G401 (cell line): Measurements from ENCODE around the gene ALAS1. TPM values are rescaled to one million over a fixed set of nuclear protein-coding genes. Genes with fewer than 3 reads are reported as not detected.
"Not testable (repeated sequence)": the region's sequence is repeated elsewhere in the genome, so short reads cannot be mapped to it uniquely, and the experiment has no call there.

Experiments used
- DNase-seq: peaks from one replicate; pipeline ENCODE4 v3.0.0-alpha.2; 2015; ENCODE audit warnings: low spot score
- in situ Hi-C: cut with HindIII; loops from 2 replicates; pipeline ENCODE4 v1.10.0; 2016; ENCODE audit warnings: low sequenced_read_pairs, mixed read lengths
- total RNA-seq: library from RNA; depleted of rRNA; stranded (reverse); fragments of >200 nt; shearing (Covaris generic); gene quantifications from 2 replicates; pipeline ENCODE4 v1.2.3, GENCODE V29; 2014

The ALAS1 gene
- total RNA-seq, 1 experiment from 2014 or later: 66.7 TPM

DNA sequence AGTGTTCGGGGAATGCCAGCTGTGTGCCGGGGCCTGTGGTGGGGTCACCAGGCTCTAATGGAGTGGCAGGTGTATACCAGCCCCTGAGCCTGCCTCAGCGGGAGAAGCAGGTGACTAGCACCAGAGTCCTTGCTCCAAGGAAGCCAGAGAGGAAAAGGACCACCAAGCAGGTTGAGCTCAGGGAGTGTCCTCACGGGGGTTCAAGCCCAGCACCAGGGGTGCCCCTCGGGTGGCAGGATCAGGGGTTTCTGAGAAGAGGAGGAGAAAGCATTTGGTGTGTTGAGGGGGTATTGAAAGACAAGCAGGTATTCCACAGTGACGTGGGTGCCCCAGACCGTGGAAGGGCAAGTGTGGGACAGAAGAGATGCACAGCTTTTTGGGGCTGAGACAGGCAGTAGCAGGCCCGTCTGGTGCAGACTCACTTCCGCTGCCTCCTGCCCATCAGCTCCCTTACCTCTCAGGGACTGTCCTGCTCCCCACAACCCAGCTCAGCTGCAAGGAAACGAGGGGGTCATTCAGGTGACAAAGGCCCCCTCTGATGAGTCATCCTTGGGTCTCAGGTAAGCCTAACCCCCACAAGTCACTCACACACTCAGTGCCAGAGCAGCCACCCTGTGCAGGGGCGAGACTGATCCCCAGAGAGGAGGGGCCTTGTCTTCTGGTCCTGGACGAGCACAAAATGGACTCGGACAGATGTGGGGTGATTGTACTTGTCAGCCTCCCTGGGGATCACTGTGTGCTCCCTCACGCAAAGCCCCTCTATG is 22.4 kb upstream of the ALAS1 start:
- in situ Hi-C loops: no loop called here
- no peak for DNase-seq

DNA sequence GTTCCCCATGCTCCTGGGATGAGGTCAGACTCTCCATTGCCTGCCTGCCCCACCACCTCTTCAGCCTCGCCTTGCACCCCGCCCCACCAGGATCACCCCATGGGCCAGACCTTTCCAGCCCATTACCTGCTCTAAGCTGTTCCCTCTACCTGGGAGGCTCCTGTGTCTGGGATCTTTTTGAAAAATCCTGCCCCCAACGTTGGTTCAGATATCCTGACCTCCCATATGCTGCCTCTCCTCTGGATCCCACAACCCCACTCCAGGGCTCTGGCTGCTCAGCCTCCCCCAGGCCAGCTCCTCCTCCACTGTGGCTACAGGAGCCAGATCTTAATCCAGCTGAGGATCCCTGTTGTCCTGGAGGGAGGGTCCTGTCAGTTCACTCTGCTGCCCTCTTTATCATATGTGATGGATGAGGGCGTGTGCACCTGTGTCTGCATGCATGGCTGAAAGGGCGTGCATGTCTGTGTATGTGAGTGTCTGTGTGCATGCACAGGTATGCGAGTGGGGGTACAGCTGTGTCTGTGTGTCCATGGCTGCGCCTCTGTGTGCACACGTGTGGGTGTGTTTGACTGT is 21.7 kb upstream of the ALAS1 start:
- no peak for DNase-seq
- in situ Hi-C loops: no loop called here

DNA sequence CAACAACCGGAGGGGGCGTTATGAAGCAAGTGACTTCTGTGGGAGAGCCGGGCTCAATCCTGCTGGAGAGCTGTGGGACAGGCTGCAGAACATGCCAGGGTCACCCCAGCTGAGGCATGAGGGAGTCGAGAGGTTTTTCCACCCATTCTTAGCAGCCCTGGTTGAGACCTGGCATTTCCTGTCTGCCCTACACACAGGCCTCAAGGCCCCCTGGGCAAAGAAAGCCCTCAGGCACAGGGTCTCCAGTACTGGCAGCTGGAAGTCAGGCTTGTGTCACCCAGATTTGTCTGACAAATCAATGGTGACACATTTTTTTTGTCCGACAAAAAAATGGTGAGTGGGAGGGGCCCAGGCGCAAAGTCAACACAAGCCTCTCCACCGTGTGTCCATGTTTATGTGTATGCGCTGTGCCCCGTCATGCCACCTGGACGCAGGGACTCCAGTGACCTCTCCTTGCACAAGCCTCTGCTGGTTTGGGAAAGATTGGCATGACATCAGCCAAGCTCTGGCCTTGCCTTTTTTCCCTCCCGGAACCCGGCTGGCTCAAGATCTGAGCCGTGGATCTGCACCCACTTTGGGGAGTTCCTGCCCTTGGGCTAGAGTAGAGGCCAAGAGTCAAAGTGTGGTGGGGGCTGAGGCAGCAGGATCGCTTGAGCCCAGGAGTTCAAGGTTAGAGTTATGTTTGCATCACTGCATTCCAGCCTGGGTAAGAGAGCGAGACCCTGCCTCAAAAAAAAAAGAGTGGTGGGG is 20.8 kb upstream of the ALAS1 start:
- no peak for DNase-seq
- in situ Hi-C loops: no loop called here

DNA sequence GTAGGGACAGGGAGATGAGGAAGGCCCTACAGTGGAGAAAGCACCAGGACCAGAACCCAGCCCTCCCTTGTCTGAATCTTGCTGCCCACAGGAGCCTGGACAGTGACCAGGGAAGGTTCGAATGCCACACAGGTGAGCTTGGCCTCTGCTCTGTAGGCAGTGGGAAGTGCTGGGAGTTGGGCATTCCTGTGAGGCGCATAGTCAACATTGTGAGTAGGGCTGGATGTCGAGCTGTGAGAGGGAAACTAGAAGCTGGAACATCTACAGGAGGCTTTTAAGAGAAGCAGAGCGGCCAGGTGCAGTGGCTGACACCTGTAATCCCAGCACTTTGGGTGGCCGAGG is 20.3 kb upstream of the ALAS1 start:
- DNase-seq: no peak
- in situ Hi-C loops: no loop called here

DNA sequence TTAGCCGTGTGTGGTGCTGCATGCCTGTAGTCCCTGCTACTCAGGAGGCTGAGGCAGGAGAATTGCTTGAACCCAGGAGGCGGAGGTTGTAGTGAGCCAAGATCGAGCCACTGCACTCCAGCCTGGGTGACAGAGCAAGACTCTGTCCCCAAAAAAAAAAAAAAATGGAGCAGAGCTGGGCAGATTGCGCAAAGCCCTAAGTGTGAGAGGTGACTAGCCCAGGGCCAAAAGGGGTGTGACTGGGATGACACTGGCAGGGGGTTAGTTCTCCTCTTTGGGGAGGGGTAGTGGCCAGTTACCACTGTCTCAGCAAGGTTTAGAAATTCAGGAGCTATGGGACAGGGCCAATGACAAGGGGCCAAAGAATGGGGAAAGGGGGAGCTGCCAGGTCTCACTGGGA is 19.8 kb upstream of the ALAS1 start:
- in situ Hi-C loops: not testable (repeated sequence)

DNA sequence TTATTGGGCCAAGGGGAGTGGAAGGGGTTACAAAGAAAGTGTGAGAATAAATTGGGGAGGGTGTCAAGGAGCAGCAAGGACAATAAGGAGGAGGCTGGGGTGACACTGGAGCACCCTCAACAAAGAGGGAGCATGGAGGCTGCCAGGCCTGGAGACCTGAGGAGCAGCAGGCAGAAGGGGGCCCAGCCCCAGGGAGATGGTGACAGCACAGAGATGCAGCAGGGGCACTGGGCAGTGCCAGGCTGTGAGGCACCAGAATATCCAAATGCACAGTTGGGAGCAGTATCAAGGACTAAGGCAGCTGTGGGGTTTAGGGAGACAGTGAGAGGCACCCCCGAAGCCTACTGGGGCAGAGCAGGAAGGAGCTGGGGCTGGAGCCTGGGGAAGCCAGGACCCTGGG is 19.4 kb upstream of the ALAS1 start:
- in situ Hi-C loops: no loop called here
- no peak for DNase-seq

More for the DNA sequence above, 19.8 kb upstream of the ALAS1 start:
- not testable (repeated sequence) for DNase-seq

DNA sequence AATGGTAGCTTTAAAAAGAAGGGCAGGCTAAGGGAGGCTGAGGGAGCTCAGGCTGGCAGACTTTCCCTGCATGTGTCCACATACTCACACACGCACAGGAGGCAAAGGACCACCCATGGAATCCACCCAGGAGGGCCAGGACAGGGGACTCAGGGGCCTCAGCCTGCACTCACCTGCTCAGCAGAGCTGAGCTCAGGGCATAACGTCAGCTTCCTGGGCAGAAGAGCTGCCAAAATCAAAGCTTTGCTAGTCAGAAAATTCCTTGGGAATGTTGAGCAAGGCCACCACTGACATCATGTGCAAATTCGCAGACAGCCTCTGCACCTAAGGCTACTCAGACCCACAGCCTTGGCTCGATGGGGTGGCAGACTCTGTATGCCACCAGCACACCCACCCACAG is 16.4 kb upstream of the ALAS1 start:
- no peak for DNase-seq
- in situ Hi-C loops: no loop called here

DNA sequence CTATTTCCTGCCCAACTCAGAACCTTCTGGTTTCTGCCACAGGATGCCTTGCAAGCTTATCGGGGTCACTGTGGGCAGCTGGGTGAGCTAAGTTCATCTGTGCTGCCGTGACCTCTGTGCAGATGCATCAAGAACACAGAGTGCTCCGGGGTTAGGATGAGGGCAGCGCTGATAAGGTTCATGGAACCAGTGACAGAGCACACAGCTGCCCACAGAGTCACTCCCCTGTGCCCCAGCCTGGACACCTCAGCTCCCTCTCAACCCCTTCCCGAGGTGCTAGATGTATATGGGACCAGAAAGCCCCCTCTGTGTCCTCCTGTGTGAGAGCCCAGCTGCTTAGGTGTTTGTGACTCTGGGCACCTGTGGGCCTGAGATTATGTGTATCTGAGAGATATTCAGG is 15.8 kb upstream of the ALAS1 start:
- no peak for DNase-seq
- in situ Hi-C loops: no loop called here

DNA sequence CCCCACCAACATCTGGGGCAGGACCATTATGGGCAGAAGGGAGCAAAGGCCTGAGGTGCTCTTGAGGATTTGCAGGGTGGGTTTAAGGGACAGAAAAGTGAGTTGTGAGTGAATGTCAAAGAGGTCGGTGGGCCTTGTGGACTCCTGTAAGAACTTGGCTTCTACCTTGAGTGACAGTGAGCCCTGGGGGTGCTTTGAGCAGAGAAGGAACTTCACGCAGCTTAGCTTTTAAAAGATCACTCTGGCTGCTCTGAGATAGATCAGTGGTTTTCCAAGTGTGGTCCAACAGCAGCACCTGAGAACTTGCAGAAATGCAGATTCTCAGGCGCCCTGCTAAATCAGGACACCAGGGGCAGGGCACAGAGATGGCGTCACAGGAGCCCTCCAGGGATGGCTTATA is 15.3 kb upstream of the ALAS1 start:
- in situ Hi-C loops: no loop called here
- no peak for DNase-seq

DNA sequence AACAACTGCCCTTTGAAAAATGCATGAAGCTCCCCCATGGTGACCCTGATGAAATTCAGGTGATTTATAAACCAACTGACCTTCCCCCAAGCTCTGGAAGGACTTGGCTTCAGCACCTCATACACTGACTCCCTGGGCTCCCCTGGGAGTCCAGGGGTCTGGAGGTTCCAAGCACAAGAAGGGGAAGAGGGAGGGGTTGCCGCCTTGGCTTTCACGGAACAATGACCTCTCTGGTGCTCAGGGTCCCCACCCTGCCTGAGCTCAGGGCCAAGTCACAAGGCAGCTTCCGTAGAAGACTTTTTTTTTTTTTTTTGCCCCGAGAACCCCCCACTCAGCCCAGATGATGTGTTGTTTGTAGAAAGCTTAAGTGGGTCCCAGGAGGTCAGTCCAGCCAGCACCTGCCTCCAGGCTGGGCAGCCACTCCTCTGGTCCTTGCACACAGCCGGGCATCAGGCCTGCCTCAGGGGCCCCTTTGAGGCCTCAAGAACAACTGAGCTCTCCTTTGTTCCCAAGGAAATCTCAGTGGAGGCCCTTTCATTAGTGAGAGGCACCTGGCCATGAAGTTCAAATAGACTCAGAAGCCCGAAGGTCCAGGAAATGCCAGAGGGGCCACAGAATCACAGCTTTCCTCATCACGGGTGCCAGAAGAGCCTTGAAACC is 14.0 kb upstream of the ALAS1 start:
- in situ Hi-C loops: no loop called here
- no peak for DNase-seq

DNA sequence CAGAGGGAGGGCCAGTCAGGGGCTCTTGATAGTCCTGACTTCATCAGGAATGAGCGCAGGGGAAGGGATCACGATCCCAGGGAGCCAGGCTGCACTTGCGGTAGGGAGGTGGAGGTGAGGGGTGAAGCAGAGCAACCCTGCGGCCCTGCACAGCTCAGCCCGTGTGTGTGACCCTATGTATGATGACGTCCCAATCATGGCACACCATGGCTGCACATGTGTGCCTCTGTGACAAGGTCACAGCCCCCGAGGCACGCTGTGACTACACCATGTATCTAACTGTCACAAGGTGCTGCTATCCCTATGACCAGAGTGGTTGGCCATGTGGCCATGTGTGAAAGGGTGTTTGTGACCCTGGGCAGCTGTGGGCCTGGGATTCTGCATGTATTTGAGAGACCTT is 13.3 kb upstream of the ALAS1 start:
- no peak for DNase-seq
- in situ Hi-C loops: no loop called here

DNA sequence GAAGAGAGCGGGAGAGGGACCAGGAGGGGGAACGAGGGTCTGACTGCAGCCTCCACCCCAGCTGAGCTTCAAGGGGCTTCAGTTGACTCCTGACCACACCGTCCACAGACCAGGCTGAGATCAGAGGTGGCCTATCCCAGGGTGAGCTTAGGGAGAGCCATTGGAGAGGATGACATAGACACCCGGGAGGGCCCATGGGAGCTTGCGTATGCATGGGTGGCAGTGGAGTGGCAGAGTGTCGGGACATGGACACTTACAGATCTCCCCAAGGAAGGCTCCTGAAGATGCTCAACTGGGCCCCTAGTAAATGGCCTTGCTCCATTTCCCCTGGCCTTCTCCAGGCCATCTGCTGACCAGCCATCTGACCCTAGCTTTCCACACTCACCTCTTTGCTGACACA is 12.6 kb upstream of the ALAS1 start:
- no peak for DNase-seq
- in situ Hi-C loops: no loop called here

DNA sequence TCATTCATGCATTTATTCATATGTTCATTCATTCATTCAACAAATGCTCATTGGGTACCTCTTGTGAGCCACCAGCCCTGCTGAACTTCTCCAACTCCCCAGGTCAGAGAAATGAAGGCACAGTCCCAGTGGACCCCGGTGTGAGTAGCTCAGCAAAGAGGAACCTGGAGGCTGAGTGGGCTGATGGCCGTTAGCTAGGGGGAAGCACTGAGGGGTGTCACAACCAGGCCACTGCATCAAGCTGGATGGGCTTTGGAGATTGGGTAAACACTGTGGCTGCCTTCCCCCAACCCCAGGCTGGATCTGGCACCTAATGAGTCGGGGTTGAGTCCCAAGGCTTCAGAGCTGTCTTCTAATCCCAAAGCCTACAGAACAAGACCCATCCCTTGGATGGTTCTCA is 12.1 kb upstream of the ALAS1 start:
- no peak for DNase-seq
- in situ Hi-C loops: no loop called here

DNA sequence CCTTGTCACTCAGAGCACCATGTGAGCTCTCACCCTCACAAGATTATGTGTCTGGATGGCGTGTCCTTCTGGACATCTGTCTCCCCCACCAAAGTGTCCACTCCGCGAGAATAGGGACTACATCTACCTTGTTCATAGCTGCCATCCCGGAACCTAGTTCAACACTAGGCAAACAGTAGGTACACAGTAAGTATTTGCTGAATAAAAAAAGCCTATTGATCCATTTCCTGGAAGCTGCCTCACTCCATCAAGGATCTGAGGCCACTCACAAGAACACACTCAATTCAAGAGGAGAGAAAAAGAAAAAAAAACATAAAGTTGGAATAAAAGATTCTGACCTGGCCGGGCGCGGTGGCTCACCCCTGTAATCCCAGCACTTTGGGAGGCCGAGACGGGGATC is 11.2 kb upstream of the ALAS1 start:
- in situ Hi-C loops: no loop called here
- no peak for DNase-seq

DNA sequence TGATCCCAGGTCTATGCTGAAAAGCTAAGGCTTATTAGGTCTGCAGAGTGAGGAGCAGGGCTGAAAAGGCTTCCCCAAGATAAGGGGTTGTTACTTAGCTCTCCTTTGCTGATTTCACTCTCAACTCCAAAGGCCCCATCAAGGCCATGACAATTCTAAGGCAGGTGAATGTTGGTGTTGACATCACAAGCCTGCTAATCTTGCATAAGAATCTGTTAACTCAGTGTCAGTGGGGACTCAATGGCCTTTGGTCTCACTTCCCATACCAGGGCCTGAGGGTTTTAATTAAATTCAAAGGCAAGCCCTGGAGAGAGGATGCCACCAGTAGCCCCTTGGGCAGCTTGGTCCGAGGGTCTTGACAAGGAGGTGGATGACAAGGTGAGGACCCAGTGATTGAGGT is 9.4 kb upstream of the ALAS1 start:
- no peak for DNase-seq
- in situ Hi-C loops: no loop called here

DNA sequence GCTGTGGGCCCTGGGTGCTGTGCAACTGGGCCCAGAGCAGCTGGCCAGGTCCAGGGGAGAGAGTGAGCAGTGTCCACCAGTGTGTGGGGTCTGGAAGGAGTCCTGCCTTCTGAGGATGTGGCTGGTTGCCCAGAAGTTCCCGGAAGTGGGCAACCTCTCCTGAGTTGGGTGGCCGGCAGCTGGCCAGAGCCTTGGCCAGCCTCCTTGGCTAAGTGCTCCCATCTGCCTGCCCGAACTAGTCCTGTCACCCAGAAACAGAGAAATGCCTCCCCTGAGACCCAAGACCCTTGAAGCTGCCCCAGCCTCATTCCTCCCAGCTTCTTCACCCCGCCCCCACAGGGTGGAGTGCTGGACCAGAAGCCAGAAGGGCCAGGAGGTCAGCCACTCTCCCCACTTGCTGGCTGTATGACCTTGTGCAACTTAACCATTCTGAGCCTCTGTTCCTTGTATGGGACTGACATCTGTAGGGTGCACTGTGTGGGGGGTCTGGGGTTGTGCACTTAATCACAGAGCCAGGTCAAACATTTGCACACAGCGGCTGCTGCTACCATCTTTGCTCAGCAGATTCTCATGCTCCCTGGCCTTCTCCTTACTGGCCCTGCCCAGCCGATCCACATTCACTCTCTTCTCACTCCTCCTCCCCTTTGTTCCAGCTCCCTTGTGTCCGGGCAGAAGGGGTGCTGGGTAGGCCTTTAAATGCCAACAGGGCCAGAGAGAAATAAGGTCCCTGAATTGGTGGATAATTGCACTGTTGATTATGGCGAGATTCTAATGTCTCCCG is 7.5 kb upstream of the ALAS1 start:
- in situ Hi-C loops: no loop called here
- no peak for DNase-seq

DNA sequence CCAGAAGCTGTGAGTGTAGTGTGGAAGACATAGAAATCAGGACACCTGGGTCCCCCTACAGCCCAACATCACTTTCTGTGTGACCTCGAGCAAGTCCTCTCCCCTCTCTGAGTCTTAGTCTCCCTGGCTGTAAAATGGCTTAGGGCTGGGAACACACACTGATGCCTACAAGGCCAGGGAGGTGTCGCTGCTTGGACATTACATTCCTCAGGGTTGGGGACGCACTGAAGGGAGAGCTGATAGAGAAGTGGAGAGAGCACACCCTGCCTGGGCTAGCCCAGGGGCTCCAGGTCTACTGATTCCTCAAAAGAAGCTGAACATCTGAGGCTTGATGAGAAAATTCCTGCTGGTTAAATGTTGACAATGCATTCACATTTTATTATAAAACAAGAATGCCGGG is 6.3 kb upstream of the ALAS1 start:
- DNase-seq: no peak
- in situ Hi-C loops: no loop called here

DNA sequence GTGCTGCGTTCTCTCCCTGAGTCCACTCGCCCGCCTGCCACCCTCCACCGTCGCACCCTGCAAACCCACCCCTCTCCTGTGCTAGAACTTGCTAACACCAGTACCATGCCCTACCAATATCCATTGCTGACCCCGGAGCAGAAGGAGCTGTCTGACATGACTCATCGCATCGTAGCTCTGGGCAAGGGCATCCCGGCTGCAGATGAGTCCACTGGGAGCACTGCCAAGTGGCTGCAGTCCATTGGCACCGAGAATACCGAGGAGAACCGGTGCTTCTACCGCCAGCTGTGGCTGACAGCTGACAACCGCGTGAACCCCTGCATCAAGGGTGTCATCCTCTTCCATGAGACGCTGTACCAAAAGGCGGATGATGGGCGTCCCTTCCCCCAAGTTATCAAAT is 4.9 kb upstream of the ALAS1 start:
- in situ Hi-C loops: no loop called here
- no peak for DNase-seq

DNA sequence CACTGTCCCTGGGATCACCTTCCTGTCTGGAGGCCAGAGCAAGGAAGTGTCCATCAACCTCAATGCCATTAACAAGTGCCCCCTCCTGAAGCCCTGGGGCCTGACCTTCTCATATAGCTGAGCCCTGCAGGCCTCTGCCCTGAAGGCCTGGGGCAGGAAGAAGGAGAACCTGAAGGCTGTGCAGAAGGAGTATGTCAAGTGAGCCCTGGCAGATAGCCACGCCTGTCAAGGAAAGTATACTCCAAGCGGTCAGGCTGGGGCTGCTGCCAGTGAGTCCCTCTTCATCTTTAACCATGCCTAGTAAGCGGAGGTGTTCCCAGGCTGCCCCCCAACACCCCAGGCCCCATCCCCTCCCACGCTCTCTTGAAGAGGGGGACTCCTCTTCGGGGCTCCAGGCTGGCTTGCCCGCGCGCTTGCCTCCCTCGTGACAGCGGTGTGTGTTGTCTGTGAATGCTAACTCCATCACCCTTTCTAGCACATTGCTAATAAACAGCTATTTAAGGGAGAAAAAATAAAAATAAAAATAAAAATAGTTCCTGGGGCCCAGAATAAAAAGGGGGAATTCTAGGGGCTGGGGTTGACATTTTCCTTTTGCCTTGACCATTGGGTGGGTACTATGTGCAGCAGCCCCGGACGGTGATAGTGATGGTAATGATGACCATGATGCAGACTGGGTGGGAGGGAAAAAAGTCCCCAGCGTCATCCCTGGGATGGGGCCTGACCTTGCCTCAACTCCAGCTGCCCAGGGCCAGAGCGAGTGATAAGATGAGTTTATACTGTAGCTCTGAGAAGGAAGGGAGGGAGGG is 3.3 kb upstream of the ALAS1 start:
- no peak for DNase-seq
- in situ Hi-C loops: no loop called here
